Measurements from ENCODE around the gene CCDC9B.
A peak's percentile ranks its signal among the peaks of the same experiment; 100 is the strongest.

Gene CCDC9B

DNA sequence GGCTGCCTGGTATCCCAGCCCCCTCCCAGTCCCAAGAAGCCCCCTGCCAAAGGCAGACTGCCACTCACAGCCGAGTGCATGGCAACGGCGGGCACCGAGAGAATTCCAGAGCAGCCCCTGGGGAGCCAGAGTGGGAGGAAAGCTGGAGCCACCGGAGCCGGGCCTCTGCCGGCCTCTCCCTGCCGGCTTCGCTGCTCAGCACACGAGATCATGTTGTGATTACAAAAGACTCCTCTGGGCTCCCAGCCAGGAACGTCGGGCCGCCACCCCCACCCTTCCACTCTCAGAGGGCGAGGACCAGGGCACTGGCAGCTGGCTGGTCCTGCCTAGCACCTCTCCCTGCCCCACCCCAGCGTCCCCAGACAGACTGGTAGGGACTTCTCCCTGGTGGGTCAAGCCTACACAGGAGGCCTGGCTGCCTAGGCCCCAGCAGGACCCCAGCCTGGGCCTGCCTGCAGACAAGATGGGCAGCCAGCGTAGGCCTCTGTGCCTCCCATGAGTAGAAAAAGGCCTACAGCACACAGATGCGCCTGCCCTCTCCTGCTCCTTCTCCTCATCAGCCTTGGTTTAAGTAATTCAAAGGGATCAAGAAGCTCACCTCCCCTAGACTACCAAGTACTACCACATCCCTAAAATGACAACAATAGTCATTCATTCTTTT is at the start of gene CCDC9B:
Gene CCDC9B (minus strand): TSS at position 200 of the 661 bp plus-strand sequence. CDS start 120 bp downstream, at position 80.
- DNase-seq (ENCODE audit: low read depth): peak; percentile 86

DNA sequence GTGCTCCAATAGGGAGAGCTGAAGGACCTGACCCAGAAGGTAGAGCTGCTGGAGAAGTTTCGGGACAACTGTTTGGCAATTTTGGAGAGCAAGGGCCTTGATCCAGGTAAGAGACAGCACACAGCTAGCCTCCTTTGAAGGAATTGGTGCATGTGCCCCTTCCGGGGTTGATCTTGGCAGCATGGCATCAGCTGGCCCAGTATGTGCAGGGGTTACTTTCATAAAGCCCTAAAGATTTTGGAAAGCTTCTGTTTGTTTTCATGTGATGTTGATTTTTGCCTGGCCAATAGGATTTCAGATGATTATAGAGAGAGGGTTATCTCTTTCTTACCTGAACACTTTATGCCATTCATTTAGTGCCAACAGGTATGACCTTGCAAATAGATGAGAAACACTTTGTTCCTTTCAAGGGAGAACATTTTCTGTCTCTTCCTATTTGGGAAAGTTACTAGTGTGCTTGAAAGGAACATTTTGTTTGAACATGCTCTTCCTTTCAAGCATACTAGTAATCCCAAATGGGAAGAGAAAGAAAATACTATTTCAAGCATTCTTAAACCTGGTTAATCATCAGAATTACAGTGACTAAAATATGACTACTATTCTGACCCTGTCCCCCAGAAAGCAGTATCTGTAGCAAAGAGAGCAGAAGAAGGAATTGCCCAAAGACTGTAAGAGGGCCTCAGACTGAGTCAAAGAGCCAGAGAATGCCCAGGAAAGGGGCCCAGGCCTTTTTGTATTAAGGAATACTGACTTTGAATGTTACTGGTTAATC is 49.3 kb upstream of the CCDC9B start:
- no peak for DNase-seq (ENCODE audit: low read depth)

DNA sequence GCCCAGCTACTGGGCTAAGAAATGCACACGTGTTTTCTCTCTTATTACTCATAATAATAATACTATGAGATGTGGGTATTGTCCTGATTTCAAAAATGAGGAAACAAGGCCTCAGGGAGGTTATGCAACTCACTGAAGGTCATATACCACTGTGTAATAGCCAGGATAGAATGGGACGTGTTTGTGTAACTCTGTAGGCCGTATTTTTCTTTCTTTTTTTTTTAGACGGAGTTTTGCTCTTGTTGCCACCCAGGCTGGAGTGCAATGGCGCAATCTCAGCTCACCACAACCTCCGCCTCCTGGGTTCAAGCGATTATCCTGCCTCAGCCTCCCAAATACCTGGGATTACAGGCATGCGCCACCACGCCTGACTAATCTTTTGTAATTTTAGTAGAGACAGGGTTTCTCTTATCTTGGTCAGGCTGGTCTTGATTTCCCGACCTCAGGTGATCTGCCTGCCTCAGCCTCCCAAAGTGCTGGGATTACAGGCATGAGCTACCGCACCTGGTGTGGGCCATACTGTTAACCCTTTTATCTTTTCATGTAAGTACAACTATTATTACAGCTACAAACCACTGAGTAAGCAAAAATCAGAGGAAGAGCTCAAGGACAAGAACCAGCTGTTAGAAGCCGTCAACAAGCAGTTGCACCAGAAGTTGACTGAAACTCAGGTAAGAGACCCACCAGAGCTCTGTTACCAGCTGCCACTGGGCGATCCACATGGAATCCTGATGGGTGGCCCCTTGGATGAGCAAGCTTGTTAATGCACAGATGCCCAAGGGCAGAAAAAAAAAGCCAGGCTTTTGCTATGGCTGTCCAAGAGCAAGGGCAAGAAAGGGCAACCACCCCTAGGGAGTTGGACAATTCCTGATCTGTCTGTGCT is 48.4 kb upstream of the CCDC9B start:
- DNase-seq (ENCODE audit: low read depth): peak; percentile 93

DNA sequence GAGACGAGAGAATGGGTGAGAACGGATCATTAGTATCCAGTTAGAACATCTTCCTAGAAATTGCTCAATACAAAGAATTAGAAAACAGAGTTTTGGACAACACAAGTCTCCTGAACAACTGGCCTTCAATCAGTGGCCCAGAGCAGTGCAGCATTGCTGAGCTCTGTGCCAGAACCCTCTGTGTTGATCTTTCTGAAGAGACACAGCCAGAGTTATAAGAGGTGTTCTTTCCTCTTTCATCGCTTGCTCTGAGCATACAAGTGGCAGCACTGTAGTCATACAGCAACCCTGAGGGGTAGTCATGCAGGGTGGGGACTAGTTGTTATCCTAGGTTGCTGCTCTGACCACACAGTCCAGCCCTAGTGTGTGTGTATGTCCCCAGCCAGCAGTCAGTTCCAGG is 45.7 kb upstream of the CCDC9B start:
- DNase-seq (ENCODE audit: low read depth): no peak

DNA sequence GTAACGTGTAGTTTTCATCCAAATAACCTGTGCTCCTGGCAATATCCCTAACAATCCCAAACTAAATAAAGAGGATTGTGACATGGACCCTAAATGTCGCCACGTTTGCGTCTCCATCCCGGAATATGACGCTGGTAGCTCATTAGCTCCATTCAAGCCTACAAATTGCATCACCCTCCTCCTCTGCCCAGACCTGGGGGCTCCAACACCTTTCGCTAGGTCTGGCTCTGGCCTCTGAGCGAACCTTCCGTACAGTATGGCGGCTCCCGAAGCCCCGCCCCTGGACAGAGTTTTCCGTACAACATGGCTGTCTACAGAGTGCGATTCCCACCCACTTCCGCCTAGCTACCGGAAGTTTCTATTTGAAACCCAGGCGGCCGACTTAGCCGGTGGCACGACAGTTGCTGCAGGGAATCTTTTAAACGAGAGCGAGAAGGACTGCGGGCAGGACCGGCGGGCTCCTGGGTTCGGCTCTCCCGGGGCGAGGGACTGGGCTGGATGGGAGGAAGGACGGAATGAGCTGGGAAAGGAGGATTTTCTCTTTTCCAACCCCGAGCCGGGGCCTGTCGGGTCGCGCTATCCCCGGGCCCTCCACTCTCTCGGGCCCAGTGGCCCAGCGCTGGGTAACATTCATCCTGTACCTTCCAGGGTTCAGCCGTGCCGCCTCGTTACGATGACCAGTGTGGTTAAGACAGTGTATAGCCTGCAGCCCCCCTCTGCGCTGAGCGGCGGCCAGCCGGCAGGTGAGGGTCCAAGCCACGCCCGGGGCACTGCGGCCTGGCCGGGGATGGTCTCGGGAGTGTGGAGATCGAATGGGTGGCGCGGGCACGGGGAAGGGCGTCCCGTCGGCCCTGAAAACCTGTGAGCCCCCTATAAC is 42.1 kb upstream of the CCDC9B start, which contains the start of gene KNSTRN:
Gene KNSTRN (plus strand): TSS at position 142 of the 877 bp plus-strand sequence. CDS start 115 bp downstream, at position 257.
- peak; percentile 93 for DNase-seq (ENCODE audit: low read depth)

DNA sequence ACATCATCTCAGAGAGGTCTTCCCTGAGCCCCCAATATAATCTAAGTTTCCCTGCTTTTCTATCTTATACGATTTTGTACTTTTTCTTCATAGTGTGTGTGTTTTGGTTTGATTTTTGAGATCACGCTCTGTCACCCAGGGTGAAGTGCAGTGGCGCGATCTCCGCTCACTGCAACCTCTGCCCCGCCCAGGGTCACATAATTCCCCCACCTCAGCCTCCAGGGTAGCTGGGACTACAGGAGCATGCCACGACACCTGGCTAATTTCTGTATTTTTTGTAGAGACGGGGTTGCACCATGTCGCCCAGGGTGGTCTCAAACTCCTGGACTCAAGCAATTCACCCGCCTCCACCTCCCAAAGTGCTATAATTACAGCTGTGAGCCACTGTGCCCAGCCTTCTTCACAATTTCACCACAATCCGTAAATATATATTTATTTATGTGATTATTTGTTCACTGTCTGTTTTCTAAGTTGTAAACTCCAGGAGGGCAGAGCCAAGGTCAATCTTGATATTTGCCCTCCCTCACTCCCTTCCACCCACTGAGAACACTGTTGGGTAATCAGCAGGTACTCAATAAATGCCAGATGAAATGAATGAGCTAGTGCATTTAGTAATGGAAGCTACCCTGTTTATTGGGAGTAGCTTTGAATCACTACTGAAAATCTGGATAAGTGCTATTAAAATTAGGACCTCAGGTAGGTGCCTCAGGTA is 41.2 kb upstream of the CCDC9B start:
- no peak for DNase-seq (ENCODE audit: low read depth)

DNA sequence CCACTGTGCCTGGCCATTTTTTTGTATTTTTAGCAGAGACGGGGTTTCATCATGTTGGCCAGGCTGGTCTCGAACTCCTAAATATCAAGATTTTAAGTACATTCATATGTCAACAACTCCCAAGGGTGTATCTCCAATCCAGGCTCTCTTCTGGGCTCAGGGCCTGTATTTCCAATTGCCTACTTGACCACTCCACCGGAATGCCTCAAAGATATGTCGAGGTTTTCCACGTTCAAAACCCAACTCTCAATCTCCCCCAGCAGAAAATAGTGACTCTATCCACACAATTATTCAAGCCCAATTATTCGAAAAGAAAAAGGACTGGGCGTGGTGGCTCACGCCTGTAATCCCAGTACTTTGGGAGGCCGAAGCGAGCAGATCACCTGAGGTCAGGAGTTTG is 39.9 kb upstream of the CCDC9B start:
- no peak for DNase-seq (ENCODE audit: low read depth)

DNA sequence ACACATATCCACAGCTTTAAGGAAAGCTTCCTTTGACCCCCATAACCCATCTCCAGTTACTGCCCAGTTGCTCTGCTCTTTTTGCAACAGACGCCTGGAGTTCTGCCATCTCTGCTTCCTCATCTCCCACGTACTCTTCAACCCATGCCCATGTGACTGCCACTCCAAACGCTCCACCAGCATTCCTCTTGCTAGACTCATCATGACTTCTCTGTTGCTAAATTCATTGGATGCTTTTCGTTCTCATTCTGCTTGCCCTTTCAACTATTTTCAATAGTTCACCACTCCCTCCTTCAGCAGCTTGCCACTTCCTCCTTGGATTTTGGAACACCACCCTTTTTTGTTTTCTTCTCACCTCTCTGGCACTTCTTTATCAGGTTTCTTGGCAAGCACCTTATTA is 39.1 kb upstream of the CCDC9B start:
- DNase-seq (ENCODE audit: low read depth): peak; percentile 99

DNA sequence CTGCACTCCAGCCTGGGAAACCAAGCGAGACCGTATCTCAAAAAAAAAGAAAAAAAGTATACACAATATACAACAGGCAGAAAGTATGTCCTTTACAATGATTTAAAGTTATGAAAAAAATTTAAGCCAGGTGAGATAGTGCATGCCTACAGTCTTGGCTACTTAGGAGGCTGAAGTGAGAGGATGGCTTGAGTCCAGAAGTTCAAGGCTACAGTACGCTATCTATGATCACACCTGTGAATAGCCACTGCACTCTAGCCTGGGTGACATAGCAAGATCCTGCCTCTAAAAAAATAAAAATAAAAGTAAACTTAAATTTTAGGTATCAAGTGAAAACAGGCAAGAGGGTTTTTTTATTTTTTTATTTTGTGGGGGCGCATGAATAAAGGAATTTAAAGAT is 38.6 kb upstream of the CCDC9B start:
- DNase-seq (ENCODE audit: low read depth): no peak

DNA sequence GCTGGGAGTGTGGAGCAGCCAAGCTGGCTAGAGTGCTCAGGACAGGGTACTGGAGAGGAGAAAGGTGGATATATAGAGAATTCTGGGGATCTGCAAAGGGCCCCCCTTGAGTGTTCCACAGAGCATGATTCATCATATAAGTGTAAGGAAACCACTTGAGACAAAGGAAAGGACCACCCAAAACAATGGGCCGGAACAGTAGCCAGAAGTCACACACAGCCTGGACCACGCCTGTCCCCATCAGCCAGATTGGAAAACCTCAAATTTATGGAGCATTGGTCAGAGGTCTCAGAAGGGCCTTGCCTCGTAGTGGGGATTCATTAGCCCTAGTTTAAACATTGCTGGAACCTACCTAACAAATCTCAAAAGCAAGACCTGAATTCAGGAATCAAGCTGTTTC is 36.9 kb upstream of the CCDC9B start:
- DNase-seq (ENCODE audit: low read depth): no peak

DNA sequence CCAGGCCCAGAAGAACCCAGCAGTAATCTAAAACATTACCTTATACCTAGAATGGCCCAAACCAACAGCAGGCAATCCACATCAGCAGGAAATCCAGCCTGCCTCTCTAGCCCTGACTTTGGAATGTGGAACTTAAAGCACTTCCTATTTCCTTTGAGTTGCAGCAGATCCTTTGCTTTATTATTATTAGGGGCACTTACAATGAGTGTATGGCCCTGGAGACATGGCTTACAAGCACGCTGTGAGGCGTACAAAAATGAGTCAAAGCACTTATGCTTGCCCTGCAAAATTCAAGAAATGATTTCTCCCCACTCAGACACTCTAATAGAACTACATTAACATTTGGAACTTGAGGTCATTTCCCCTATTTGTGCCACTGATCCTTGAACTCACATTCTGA is 32.2 kb upstream of the CCDC9B start:
- DNase-seq (ENCODE audit: low read depth): no peak

DNA sequence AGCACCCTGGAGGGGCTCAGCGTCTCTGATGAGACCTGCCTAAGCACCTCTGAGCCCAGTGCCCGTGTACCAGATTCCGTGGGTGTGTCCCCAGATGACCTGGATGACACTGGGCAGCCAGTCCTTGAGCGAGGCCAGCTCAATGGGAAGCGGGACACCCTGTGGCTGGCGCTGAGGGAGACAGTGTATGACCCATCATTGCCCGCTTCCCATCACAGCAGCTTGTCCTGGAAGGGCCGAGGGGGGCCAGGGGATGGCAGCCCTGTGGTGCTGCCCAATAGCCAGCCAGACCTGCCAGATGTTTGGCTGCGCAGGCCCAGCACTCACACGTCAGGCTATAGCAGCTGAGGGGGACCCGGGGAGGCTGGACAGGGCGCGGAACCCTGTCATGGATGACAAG is 29.2 kb upstream of the CCDC9B start:
- no peak for DNase-seq (ENCODE audit: low read depth)

DNA sequence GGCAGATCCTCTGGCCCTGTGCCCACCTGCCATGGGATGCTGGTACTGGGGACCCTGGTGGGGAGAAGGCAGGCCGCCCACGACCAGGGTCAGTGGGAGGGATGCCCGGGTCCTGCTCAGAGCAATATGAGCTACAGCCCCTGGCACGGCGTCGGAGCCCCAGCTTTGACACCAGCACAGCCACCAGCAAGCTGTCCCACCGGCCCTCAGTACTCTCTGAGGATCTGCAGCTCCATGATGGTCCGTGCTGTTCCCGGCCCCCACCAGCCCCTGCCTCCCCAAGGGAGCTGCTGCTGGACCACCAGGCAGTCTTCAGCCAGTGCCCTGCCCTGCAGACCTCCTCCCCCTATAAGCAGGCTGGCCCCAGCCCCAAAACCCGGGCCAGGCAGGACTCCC is 28.7 kb upstream of the CCDC9B start:
- DNase-seq (ENCODE audit: low read depth): no peak

DNA sequence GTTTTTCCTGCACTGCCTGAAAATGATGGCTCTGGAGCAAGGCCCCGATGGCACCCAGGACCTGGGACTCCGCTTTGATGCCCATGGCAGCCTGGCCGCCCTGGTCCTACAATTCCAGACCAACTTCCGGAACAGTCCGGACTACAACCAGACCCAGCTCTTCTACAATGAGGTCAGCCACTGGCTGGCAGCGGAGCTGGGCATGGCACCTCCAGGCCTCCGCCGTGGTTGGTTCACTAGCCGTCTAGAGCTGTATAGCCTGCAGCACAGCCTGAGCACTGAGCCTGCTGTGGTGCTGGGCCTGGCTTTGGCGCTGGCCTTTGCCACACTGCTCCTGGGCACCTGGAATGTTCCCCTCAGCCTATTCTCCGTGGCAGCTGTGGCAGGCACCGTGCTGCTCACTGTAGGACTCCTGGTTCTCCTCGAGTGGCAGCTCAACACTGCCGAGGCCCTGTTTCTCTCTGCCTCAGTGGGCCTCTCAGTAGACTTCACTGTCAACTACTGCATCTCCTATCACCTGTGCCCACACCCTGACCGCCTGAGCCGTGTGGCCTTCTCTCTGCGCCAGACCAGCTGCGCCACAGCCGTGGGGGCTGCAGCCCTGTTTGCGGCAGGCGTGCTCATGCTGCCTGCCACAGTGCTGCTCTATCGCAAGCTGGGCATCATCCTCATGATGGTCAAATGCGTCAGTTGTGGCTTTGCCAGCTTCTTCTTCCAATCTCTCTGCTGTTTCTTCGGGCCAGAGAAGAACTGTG is 28.2 kb upstream of the CCDC9B start:
- DNase-seq (ENCODE audit: low read depth): no peak

DNA sequence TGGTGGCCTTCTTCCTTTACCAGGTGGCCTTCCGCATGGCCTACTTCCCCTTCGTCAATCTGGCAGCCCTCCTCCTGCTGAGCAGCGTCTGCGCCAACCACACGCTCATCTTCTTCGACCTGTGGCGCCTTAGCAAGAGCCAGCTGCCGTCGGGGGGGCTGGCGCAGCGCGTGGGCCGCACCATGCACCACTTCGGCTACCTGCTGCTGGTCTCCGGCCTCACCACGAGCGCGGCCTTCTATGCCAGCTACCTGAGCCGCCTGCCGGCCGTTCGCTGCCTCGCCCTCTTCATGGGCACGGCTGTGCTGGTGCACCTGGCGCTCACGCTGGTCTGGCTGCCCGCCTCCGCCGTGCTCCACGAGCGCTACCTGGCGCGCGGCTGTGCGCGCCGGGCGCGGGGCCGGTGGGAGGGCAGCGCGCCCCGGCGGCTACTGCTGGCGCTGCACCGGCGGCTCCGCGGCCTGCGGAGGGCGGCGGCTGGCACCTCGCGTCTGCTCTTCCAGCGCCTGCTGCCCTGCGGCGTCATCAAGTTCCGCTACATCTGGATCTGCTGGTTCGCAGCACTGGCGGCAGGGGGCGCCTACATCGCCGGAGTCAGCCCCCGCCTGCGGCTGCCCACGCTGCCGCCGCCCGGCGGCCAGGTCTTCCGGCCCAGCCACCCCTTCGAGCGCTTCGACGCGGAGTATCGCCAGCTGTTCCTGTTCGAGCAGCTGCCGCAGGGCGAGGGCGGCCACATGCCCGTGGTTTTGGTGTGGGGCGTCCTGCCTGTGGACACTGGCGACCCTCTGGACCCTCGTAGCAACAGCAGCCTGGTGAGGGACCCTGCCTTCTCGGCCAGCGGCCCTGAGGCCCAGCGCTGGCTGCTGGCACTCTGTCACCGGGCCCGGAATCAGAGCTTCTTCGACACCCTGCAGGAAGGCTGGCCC is 27.2 kb upstream of the CCDC9B start:
- peak; percentile 84 for DNase-seq (ENCODE audit: low read depth)

DNA sequence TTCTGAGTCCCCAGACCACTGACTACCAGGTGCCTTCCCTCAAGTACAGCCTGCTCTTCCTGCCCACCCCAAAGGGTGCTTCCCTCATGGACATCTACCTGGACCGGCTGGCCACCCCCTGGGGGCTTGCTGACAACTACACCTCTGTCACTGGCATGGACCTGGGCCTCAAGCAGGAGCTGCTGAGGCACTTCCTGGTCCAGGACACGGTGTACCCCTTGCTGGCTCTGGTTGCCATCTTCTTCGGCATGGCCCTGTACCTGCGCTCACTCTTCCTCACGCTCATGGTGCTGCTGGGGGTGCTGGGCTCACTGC is 26.6 kb upstream of the CCDC9B start:
- DNase-seq (ENCODE audit: low read depth): no peak

DNA sequence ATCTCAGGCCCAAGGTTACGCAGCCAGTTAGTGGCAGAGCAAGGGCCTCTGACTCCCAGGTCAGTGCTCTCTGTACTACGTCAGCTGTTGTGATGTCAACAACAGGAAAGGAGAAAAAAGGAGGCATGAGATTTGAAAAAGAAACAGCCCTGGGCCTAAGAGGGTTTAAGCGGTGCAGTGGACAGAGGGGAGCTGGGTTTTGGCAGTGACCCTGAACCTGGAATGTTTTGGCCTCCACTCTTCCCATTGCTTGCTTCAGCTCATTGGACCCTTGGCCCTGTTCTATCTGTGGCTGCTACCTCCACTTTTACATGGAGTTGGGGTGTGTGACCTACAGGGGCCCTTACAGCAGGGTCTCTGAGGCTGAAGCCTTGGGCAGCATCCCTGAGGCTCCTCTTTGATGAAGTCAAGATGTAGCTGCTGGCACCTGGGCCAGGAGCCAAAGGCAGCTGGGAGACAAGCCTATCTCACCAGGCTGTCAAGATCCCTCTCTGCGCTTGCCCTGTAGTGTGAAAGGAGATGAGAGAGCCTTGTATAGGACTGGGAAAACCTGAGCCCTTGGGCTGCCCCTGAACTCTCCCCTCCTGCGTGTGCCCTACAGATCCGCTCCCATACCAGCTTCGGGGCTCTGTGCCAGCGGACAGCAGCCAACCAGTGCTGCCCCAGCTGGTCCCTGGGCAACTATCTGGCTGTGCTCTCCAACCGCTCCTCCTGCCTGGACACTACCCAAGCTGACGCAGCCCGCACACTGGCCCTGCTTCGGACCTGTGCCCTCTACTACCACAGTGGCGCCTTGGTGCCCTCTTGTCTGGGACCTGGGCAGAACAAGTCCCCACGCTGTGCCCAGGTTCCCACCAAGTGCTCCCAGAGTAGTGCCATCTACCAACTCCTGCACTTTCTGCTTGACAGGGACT is 26.0 kb upstream of the CCDC9B start:
- DNase-seq (ENCODE audit: low read depth): no peak
